GM12878 (cell line): ENCODE measurements around the gene CRAT. TPM values are rescaled to one million over a fixed set of nuclear protein-coding genes. Genes with fewer than 3 reads are reported as not detected.

Experiments
- ATAC-seq: fragments of 200-7000 bp; cut with Tn5 transposase; 3 replicates; pipeline ENCODE4 v1.9.1; 2020; ENCODE audit warnings: mild to moderate bottlenecking, moderate library complexity
- BruUV-seq: library from RNA; stranded (reverse); fragments of 400-500 nt; replicated peaks from 2 replicates; lab custom pipeline; 2021; lab: Mats Ljungman, UMichigan
- CTCF ChIA-PET: fragments of 300-600 bp; sonication (Branson Sonifier 250); formaldehyde crosslinking; extraction: SDS; loops from one replicate; lab custom pipeline; 2021; ENCODE audit warnings: inconsistent platforms; lab: Yijun Ruan, JAX
- POLR2A ChIA-PET: fragments of 350-600 bp; formaldehyde crosslinking; extraction: SDS; loops from one replicate; lab custom pipeline; 2021; ENCODE audit warnings: inconsistent platforms; lab: Charles Lee
- RAD21 ChIA-PET: fragments of 300-600 bp; sonication (Branson Sonifier 250); formaldehyde crosslinking; loops from one replicate; lab custom pipeline; 2023; ENCODE audit warnings: antibody characterized with exemption; ENCODE audit not compliant: unreplicated experiment; lab: Charles Lee
- SMC1A ChIA-PET: fragments of 300-600 bp; sonication (Branson Sonifier 250); formaldehyde crosslinking; loops from one replicate; lab custom pipeline; 2023; ENCODE audit not compliant: unreplicated experiment, uncharacterized antibody; lab: Charles Lee
- DNase-seq: peaks from one replicate; pipeline ENCODE4 v3.0.0-alpha.2; 2011; ENCODE audit warnings: low read depth, low spot score
- FAIRE-seq: peaks from 3 replicates; lab custom pipeline; 2011; peaks lifted over from hg19 to GRCh38; lab: Jason Lieb, UNC
- H2AFZ ChIP-seq: 2 replicates; pipeline ENCODE4 v1.6.0; 2011; ENCODE audit warnings: low read depth, low read length, control low read depth; ENCODE audit not compliant: control insufficient read depth
- H3K27ac ChIP-seq: 2 replicates; pipeline ENCODE4 v1.5.1; 2011; ENCODE audit warnings: control low read depth; ENCODE audit not compliant: control insufficient read depth, insufficient read depth
- H3K27me3 ChIP-seq, 2 experiments: replicated peaks in 1 of 2; 2 replicates each; pipeline versions ENCODE4 v1.6.0 to v1.6.1; 2011; ENCODE audit warnings: low read length in 1 of 2; ENCODE audit not compliant: control insufficient read depth in 2 of 2, insufficient read depth in 2 of 2
- H3K36me3 ChIP-seq, 2 experiments: 2 replicates each; pipeline ENCODE4 v1.5.1; 2011; ENCODE audit warnings: low read length in 1 of 2; ENCODE audit not compliant: control insufficient read depth in 2 of 2, insufficient read depth in 2 of 2
- H3K4me1 ChIP-seq: 2 replicates; pipeline ENCODE4 v1.6.1; 2011; ENCODE audit warnings: mild to moderate bottlenecking, low read length, moderate library complexity, mixed read lengths; ENCODE audit not compliant: control insufficient read depth, insufficient read depth
- H3K4me2 ChIP-seq: 2 replicates; pipeline ENCODE4 v1.6.0; 2011; ENCODE audit warnings: control low read depth; ENCODE audit not compliant: control insufficient read depth, insufficient read depth
- H3K4me3 ChIP-seq: fragments of 200-600 bp; sonication (generic); 2 replicates; pipeline ENCODE4 v1.5.1; 2016
- H3K79me2 ChIP-seq: 2 replicates; pipeline ENCODE4 v1.6.0; 2011; ENCODE audit warnings: low read length; ENCODE audit not compliant: control insufficient read depth, insufficient read depth
- H3K9ac ChIP-seq: 2 replicates; pipeline ENCODE4 v1.8.0; 2011; ENCODE audit warnings: low read length, control low read depth, mixed read lengths; ENCODE audit not compliant: control insufficient read depth, insufficient read depth
- H3K9me3 ChIP-seq: replicated peaks from 3 replicates; pipeline ENCODE4 v1.5.1; 2011; ENCODE audit warnings: mild to moderate bottlenecking, low read length; ENCODE audit not compliant: control insufficient read depth, insufficient read depth
- H4K20me1 ChIP-seq: 2 replicates; pipeline ENCODE4 v1.6.0; 2011; ENCODE audit not compliant: control insufficient read depth, insufficient read depth
- CEBPB ChIP-seq, 2 experiments: fragments of 150-350 bp in 1 of 2; IDR thresholded peaks; 2 replicates each; pipeline ENCODE4 v1.6.1; 2012 to 2014; ENCODE audit warnings: low read depth in 2 of 2, low read length in 2 of 2, borderline replicate concordance in 1 of 2, inconsistent platforms in 1 of 2
- CREB1 ChIP-seq: IDR thresholded peaks from 2 replicates; pipeline ENCODE4 v1.6.1; 2012; ENCODE audit warnings: low read depth, mild to moderate bottlenecking, inconsistent platforms
- CTCF ChIP-seq, 3 experiments: IDR thresholded peaks in 2 of 3; conservative IDR thresholded peaks in 1 of 3; 2 replicates each; pipeline ENCODE4 v1.5.1; 2011; ENCODE audit warnings: low read depth in 3 of 3, low read length in 3 of 3, mild to moderate bottlenecking in 3 of 3, control low read depth in 2 of 3, moderate library complexity in 2 of 3, inconsistent platforms in 1 of 3, mixed read lengths in 1 of 3; ENCODE audit not compliant: control insufficient read depth in 2 of 3, insufficient read depth in 1 of 3; ENCODE audit errors: extremely low read depth in 1 of 3
- E2F4 ChIP-seq: IDR thresholded peaks from 2 replicates; pipeline ENCODE4 v1.6.1; 2012; ENCODE audit warnings: low read depth, low read length, improper control_type of control experiment
- IRF4 ChIP-seq: IDR thresholded peaks from 2 replicates; pipeline ENCODE4 v1.6.1; 2011; ENCODE audit warnings: low read depth, low read length
- JUNB ChIP-seq: IDR thresholded peaks from 2 replicates; pipeline ENCODE4 v1.6.1; 2016; ENCODE audit warnings: antibody characterized with exemption, mild to moderate bottlenecking
- STAT3 ChIP-seq: IDR thresholded peaks from 2 replicates; pipeline ENCODE4 v1.6.1; 2011; ENCODE audit warnings: low read depth, low read length, improper control_type of control experiment
- TCF12 ChIP-seq: IDR thresholded peaks from 2 replicates; pipeline ENCODE4 v1.6.1; 2011; ENCODE audit warnings: low read depth, mild to moderate bottlenecking, low read length
- TCF7 ChIP-seq: IDR thresholded peaks from 2 replicates; pipeline ENCODE4 v1.6.1; 2014; ENCODE audit warnings: antibody characterized with exemption, borderline replicate concordance
- YBX1 ChIP-seq: fragments of 450-650 bp; IDR thresholded peaks from 2 replicates; pipeline ENCODE4 v1.6.1; 2016; ENCODE audit warnings: antibody characterized with exemption
- WGBS: methylation state at CpG from one replicate; pipeline ENCODE4 v1.1.6; 2016; ENCODE audit warnings: low lambda C conversion rate; ENCODE audit not compliant: insufficient replicate concordance, insufficient coverage; ENCODE audit errors: missing lambda C conversion rate; 5-methylcytosine and 5-hydroxymethylcytosine counted together
- in situ Hi-C: fragments of 300-500 bp; cut with MboI; formaldehyde crosslinking; loops from 9 replicates; pipeline ENCODE4 v1.14.3; 2018; ENCODE audit warnings: mixed read lengths
- intact Hi-C: fragments of 100-400 bp; cut with micrococcal nuclease; formaldehyde crosslinking; loops from one replicate; pipeline ENCODE4 v1.14.2; 2022; ENCODE audit not compliant: unreplicated experiment
- polyA plus RNA-seq, 11 experiments: library from polyadenylated mRNA; depleted of rRNA in 4 of 11; unstranded in 6 of 11; stranded (reverse) in 5 of 11; fragments of >200 nt; fragmentation: Nextera tagmentation in 4 of 11; fragmentation: Illumina TruSeq in 1 of 11; extraction: Ambion mirVana in 4 of 11; extraction: Trizol in 1 of 11; gene quantifications; 1 replicate in 1 of 11; 2 replicates in 10 of 11; pipeline versions ENCODE4 v1.2.1 to v1.2.3, GENCODE V29; 2011 to 2016; ENCODE audit warnings: inconsistent platforms in 2 of 11, missing spikeins in 2 of 11, low read depth in 1 of 11
- total RNA-seq, 4 experiments: library from RNA; depleted of rRNA in 3 of 4; stranded (reverse); fragments of >200 nt in 3 of 4; fragmentation: Illumina TruSeq in 1 of 4; extraction: Trizol in 1 of 4; gene quantifications; 2 replicates each; pipeline versions ENCODE4 v1.2.1 to v1.2.3, GENCODE V29; 2013 to 2021
- TF ChIP-seq, protein P1 (sequence below): fragments of 450-650 bp; IDR thresholded peaks from 2 replicates; pipeline ENCODE4 v1.6.1; 2016; ENCODE audit warnings: mild to moderate bottlenecking, moderate library complexity, borderline replicate concordance
- TF ChIP-seq, protein P2 (sequence below): fragments of 450-650 bp; formaldehyde crosslinking; IDR thresholded peaks from 2 replicates; pipeline ENCODE4 v1.4.0; 2020; ENCODE audit warnings: mild to moderate bottlenecking, moderate library complexity
- TF ChIP-seq, protein P3 (sequence below): IDR thresholded peaks from 2 replicates; pipeline ENCODE4 v1.6.1; 2011; ENCODE audit warnings: low read depth, low read length, improper control_type of control experiment, borderline replicate concordance

Gene CRAT
- total and polyA plus RNA-seq, 10 of the 15 experiments (the other 5 are each of a cell fraction or from before 2014, with no cell fraction given) = 0.10 to 3.4 (median 1.8) TPM

DNA sequence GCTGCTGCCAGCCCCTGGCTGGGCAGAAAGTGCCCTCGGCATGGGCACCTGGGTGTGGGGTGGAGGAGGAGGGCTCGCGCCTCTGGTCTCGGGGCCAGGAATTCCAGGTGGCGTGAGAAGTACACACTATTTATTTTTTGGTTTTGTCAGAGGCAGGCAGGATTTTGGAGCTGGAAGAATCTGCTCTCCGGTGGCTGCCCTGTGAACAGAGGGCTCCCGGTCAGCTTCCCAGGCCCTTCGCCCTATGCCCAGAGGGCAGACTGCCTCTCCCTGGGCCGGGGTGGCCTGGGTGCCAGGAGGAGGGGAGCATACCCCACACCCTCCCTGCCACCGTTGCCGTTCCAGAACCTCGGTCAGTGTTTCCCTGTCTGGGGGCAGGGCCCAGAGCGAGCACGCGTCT lies 21.3 kb downstream of the CRAT start:
- Histone ChIP-seq H3K9me3 (no peaks in the 10 kb centered on the region), H3K36me3 (peaks cover 5 to 23% of the 10 kb centered on the region in 2 experiments), H3K27me3 (no peaks in the 10 kb centered on the region), H3K4me3 (no peak overlapping the region), H3K79me2 (no peaks in the 10 kb centered on the region; the same call in 1 of the 2 replicates), H4K20me1 (no peaks in the 10 kb centered on the region), H3K4me1 (no peaks in the 10 kb centered on the region), H3K9ac (no peak overlapping the region), H2AFZ (no peak overlapping the region), H3K27ac (no peak overlapping the region), H3K4me2 (no peak overlapping the region)
- BruUV-seq = no TSS peak
- ChIA-PET RAD21 (no interaction called here), SMC1A (no interaction called here), POLR2A (no interaction called here), CTCF (no interaction called here)
- WGBS = 97% methylated on average over 15 of the region's 15 CpGs
- in situ Hi-C loops (no loop called here), intact Hi-C loops (no loop called here)
- FAIRE-seq = no peak
- ATAC-seq = no peak
- no peak for DNase-seq
- no peak for TF ChIP-seq STAT3
- TF ChIP-seq E2F4 = no peak
- TF ChIP-seq TCF7 = no peak
- TF ChIP-seq CREB1 = no peak
- TF ChIP-seq JUNB = no peak
- TF ChIP-seq TCF12 = no peak
- TF ChIP-seq, protein P1, sequence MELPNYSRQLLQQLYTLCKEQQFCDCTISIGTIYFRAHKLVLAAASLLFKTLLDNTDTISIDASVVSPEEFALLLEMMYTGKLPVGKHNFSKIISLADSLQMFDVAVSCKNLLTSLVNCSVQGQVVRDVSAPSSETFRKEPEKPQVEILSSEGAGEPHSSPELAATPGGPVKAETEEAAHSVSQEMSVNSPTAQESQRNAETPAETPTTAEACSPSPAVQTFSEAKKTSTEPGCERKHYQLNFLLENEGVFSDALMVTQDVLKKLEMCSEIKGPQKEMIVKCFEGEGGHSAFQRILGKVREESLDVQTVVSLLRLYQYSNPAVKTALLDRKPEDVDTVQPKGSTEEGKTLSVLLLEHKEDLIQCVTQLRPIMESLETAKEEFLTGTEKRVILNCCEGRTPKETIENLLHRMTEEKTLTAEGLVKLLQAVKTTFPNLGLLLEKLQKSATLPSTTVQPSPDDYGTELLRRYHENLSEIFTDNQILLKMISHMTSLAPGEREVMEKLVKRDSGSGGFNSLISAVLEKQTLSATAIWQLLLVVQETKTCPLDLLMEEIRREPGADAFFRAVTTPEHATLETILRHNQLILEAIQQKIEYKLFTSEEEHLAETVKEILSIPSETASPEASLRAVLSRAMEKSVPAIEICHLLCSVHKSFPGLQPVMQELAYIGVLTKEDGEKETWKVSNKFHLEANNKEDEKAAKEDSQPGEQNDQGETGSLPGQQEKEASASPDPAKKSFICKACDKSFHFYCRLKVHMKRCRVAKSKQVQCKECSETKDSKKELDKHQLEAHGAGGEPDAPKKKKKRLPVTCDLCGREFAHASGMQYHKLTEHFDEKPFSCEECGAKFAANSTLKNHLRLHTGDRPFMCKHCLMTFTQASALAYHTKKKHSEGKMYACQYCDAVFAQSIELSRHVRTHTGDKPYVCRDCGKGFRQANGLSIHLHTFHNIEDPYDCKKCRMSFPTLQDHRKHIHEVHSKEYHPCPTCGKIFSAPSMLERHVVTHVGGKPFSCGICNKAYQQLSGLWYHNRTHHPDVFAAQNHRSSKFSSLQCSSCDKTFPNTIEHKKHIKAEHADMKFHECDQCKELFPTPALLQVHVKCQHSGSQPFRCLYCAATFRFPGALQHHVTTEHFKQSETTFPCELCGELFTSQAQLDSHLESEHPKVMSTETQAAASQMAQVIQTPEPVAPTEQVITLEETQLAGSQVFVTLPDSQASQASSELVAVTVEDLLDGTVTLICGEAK = no peak
- TF ChIP-seq CEBPB (IDR thresholded peaks at IDR 0.05; ENCODE audit: borderline replicate concordance in 1 of 2, low read depth in 2 of 2, low read length in 2 of 2) = no peak
- no peak for TF ChIP-seq YBX1
- TF ChIP-seq, protein P2, sequence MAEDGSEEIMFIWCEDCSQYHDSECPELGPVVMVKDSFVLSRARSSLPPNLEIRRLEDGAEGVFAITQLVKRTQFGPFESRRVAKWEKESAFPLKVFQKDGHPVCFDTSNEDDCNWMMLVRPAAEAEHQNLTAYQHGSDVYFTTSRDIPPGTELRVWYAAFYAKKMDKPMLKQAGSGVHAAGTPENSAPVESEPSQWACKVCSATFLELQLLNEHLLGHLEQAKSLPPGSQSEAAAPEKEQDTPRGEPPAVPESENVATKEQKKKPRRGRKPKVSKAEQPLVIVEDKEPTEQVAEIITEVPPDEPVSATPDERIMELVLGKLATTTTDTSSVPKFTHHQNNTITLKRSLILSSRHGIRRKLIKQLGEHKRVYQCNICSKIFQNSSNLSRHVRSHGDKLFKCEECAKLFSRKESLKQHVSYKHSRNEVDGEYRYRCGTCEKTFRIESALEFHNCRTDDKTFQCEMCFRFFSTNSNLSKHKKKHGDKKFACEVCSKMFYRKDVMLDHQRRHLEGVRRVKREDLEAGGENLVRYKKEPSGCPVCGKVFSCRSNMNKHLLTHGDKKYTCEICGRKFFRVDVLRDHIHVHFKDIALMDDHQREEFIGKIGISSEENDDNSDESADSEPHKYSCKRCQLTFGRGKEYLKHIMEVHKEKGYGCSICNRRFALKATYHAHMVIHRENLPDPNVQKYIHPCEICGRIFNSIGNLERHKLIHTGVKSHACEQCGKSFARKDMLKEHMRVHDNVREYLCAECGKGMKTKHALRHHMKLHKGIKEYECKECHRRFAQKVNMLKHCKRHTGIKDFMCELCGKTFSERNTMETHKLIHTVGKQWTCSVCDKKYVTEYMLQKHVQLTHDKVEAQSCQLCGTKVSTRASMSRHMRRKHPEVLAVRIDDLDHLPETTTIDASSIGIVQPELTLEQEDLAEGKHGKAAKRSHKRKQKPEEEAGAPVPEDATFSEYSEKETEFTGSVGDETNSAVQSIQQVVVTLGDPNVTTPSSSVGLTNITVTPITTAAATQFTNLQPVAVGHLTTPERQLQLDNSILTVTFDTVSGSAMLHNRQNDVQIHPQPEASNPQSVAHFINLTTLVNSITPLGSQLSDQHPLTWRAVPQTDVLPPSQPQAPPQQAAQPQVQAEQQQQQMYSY (CRISPR knock-in tag) = no peak
- TF ChIP-seq, protein P3, sequence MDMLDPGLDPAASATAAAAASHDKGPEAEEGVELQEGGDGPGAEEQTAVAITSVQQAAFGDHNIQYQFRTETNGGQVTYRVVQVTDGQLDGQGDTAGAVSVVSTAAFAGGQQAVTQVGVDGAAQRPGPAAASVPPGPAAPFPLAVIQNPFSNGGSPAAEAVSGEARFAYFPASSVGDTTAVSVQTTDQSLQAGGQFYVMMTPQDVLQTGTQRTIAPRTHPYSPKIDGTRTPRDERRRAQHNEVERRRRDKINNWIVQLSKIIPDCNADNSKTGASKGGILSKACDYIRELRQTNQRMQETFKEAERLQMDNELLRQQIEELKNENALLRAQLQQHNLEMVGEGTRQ = no peak
- TF ChIP-seq CTCF (IDR thresholded peaks at IDR 0.05 in 2 of 3, conservative IDR thresholded peaks at IDR 0.05 in 1 of 3; ENCODE audit: control insufficient read depth in 2 of 3, extremely low read depth in 1 of 3, insufficient read depth in 1 of 3, low read depth in 3 of 3, low read length in 3 of 3) = no peak
- no peak for TF ChIP-seq IRF4
